NT2/D1 (cell line): ENCODE data around the gene LDLRAD2.
"Not testable (repeated sequence)": the region's sequence is repeated elsewhere in the genome, so short reads cannot be mapped to it uniquely, and the experiment has no call there.

ENCODE experiments used
- SUZ12 ChIP-seq: IDR thresholded peaks from 2 replicates; pipeline ENCODE4 v1.6.1; 2011; ENCODE audit not compliant: insufficient read length, insufficient read depth; ENCODE audit errors: extremely low read depth
- ZNF274 ChIP-seq: IDR thresholded peaks from 2 replicates; pipeline ENCODE4 v1.6.1; 2011; ENCODE audit warnings: mild to moderate bottlenecking, low read depth, low read length

DNA sequence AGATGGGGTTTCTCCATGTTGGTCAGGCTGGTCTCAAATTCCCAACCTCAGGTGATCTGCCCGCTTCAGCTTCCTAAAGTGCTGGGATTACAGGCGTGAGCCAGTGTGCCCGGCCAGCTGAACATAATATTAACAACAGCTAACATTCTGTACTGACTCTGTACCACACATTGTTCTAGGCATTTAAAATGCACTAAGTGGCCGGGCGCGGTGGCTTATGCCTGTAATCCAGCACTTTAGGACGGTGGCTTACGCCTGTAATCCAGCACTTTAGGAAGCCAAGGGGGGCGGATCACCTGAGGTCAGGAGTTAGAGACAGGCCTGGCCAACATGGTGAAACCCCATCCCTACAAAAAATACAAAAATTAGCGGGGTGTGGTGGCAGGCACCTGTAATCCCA, 14.6 kb downstream of the LDLRAD2 start:
- TF ChIP-seq ZNF274, SUZ12: not testable (repeated sequence)
